ENCODE measurements around the gene NEK11.

NEK11 gene

GRCh38 chr3:131393868-131394267 lies 367.2 kb downstream of the NEK11 start:
- no peaks in the 10 kb centered on the region for H3K9me2 ChIP-seq (replicated peaks; ENCODE audit: low read depth, low read length)
- H3K79me2 ChIP-seq (ENCODE audit: insufficient read depth, low read length) = no peaks in the 10 kb centered on the region
- TF ChIP-seq CTCF (conservative IDR thresholded peaks at IDR 0.05; ENCODE audit: low read length) = no peak
- TF ChIP-seq EZH2phosphoT487 (IDR thresholded peaks at IDR 0.05; ENCODE audit: borderline replicate concordance) = no peak
- H3K9me3 ChIP-seq (ENCODE audit: insufficient read depth, low read depth, low read length) = no peaks in the 10 kb centered on the region
- H4K20me1 ChIP-seq (ENCODE audit: insufficient read depth, low read length, poor library complexity, severe bottlenecking) = no peaks in the 10 kb centered on the region
- no peak overlapping the region for H3K9ac ChIP-seq (ENCODE audit: low read depth, low read length, poor library complexity, severe bottlenecking)
- H3K27me3 ChIP-seq (ENCODE audit: insufficient read depth, low read length, poor library complexity, severe bottlenecking) = no peaks in the 10 kb centered on the region
- H3K4me2 ChIP-seq (ENCODE audit: low read depth, low read length, poor library complexity, severe bottlenecking) = no peak overlapping the region
- no peak overlapping the region for H3K4me3 ChIP-seq (ENCODE audit: low read length, poor library complexity, severe bottlenecking)
- H3K4me1 ChIP-seq (ENCODE audit: insufficient read depth, low read length, poor library complexity, severe bottlenecking) = no peaks in the 10 kb centered on the region
- H3K36me3 ChIP-seq (ENCODE audit: insufficient read depth, low read length) = no peaks in the 10 kb centered on the region
- no peaks in the 10 kb centered on the region for H3F3A ChIP-seq (ENCODE audit: low read depth)
- no peak overlapping the region for H2AFZ ChIP-seq (ENCODE audit: low read length)

- H3K36me3 ChIP-seq (ENCODE audit: insufficient read depth, low read length) = no peaks in the 10 kb centered on the region
- TF ChIP-seq EZH2phosphoT487 (IDR thresholded peaks at IDR 0.05; ENCODE audit: borderline replicate concordance) = no peak
- TF ChIP-seq CTCF (conservative IDR thresholded peaks at IDR 0.05; ENCODE audit: low read length) = no peak
- H3K79me2 ChIP-seq (ENCODE audit: insufficient read depth, low read length) = no peaks in the 10 kb centered on the region
Measured at GRCh38 chr3:131394400-131394799, 367.7 kb downstream of the NEK11 start.

GRCh38 chr3:131396170-131396569 lies 369.5 kb downstream of the NEK11 start:
- H3F3A ChIP-seq (ENCODE audit: low read depth) = no peaks in the 10 kb centered on the region
- H2AFZ ChIP-seq (ENCODE audit: low read length) = no peak overlapping the region
- H4K20me1 ChIP-seq (ENCODE audit: insufficient read depth, low read length, poor library complexity, severe bottlenecking) = no peaks in the 10 kb centered on the region
- no peak overlapping the region for H3K4me3 ChIP-seq (ENCODE audit: low read length, poor library complexity, severe bottlenecking)
- no peaks in the 10 kb centered on the region for H3K36me3 ChIP-seq (ENCODE audit: insufficient read depth, low read length)
- no peaks in the 10 kb centered on the region for H3K4me1 ChIP-seq (ENCODE audit: insufficient read depth, low read length, poor library complexity, severe bottlenecking)
- H3K9me2 ChIP-seq (replicated peaks; ENCODE audit: low read depth, low read length) = no peaks in the 10 kb centered on the region
- TF ChIP-seq EZH2phosphoT487 (IDR thresholded peaks at IDR 0.05; ENCODE audit: borderline replicate concordance) (no peak), CTCF (conservative IDR thresholded peaks at IDR 0.05; ENCODE audit: low read length) (no peak)
- no peak overlapping the region for H3K4me2 ChIP-seq (ENCODE audit: low read depth, low read length, poor library complexity, severe bottlenecking)
- no peaks in the 10 kb centered on the region for H3K79me2 ChIP-seq (ENCODE audit: insufficient read depth, low read length)
- no peak overlapping the region for H3K9ac ChIP-seq (ENCODE audit: low read depth, low read length, poor library complexity, severe bottlenecking)
- H3K9me3 ChIP-seq (ENCODE audit: insufficient read depth, low read depth, low read length) = no peaks in the 10 kb centered on the region
- no peaks in the 10 kb centered on the region for H3K27me3 ChIP-seq (ENCODE audit: insufficient read depth, low read length, poor library complexity, severe bottlenecking)

More at GRCh38 chr3:131394400-131394799, 367.7 kb downstream of the NEK11 start:
- no peaks in the 10 kb centered on the region for H3K27me3 ChIP-seq (ENCODE audit: insufficient read depth, low read length, poor library complexity, severe bottlenecking)
- H3K9me2 ChIP-seq (replicated peaks; ENCODE audit: low read depth, low read length) = no peaks in the 10 kb centered on the region
- H4K20me1 ChIP-seq (ENCODE audit: insufficient read depth, low read length, poor library complexity, severe bottlenecking) = no peaks in the 10 kb centered on the region
- H2AFZ ChIP-seq (ENCODE audit: low read length) = no peak overlapping the region
- H3F3A ChIP-seq (ENCODE audit: low read depth) = no peaks in the 10 kb centered on the region
- H3K4me2 ChIP-seq (ENCODE audit: low read depth, low read length, poor library complexity, severe bottlenecking) = no peak overlapping the region
- no peaks in the 10 kb centered on the region for H3K9me3 ChIP-seq (ENCODE audit: insufficient read depth, low read depth, low read length)
- no peak overlapping the region for H3K9ac ChIP-seq (ENCODE audit: low read depth, low read length, poor library complexity, severe bottlenecking)
- no peak overlapping the region for H3K4me3 ChIP-seq (ENCODE audit: low read length, poor library complexity, severe bottlenecking)
- no peaks in the 10 kb centered on the region for H3K4me1 ChIP-seq (ENCODE audit: insufficient read depth, low read length, poor library complexity, severe bottlenecking)

Data from Loucy (cell line).